Smooth muscle cell of the coronary artery (primary cell): Measurements from ENCODE around the gene SLC7A6. TPM values are rescaled to one million over a fixed set of nuclear protein-coding genes. Genes with fewer than 3 reads are reported as not detected.

Experiments
- total RNA-seq: library from RNA; depleted of rRNA; stranded (reverse); fragments of >200 nt; gene quantifications from 2 replicates; pipeline ENCODE4 v1.2.3, GENCODE V29; 2014; ENCODE audit warnings: low replicate concordance

The SLC7A6 gene
- total RNA-seq, result 12.1 and 12.9 TPM in 2 replicates

DNA sequence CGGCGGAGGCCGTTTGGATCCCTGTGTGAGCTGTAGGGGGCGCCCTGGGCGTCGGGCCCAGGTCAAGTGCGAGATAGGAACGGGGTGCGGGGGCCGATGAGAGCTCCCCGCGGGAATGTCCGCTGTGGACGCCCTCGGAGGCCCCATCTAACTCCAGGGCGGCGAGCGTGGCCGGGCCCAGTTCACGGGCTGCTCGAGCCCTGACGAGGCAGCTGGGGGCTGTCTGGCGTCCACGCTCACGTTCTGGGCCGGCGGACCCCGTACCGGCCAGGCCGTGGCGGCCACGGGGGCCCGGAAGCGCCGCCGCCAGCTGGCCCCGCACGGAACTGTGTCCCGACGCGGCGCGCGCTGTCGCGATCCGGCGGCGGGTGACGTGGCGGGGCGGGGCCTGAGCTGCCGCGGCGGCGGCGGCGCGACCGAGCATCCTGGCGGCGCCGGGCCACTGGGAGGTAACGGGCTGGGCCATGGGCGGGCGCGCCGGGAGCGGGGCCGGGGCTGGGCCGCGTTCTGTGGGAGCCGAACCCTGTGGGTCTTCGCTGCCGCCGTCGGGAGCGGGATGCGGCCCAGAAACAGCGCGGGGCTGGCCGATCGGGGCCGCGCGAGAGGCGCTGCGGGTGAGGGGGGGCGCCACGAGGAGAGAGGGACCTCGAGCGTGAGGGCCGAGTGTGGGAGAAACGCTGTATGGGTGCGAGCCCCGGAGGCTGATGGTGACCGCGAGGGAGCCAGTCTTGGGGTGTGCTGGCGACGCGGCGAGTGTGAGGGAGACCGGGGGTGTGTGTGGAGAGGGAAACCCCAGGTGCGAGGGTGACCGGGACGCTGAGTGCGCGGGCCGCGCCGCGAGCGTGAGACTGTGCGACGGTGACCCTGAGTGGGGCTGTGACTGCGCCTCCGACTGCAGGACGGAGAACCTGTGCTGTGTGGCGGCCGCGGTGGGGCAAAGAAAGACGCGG is at the start of gene SLC7A6:
SLC7A6 (plus strand) TSS at position 399 of the 950 bp plus-strand sequence. CDS start 10,201 bp downstream, outside the sequence.

DNA sequence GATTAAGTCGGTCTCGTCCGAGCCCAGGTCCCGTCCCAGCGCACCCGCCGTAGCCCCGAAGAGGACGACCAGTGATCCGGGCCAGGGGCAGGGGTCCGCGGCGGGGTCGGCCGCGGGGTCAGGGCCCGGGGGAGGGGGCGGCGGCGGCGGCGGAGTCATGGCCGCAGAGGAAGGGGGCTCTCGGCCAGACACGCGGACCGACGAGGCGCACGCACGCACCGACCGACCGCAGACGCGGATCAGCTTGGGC is 28.5 kb upstream of the SLC7A6 start, which contains the start of gene ESRP2:
ESRP2 (minus strand) TSS at position 241 of the 250 bp plus-strand sequence; CDS start at position 159, 82 bp downstream.

DNA sequence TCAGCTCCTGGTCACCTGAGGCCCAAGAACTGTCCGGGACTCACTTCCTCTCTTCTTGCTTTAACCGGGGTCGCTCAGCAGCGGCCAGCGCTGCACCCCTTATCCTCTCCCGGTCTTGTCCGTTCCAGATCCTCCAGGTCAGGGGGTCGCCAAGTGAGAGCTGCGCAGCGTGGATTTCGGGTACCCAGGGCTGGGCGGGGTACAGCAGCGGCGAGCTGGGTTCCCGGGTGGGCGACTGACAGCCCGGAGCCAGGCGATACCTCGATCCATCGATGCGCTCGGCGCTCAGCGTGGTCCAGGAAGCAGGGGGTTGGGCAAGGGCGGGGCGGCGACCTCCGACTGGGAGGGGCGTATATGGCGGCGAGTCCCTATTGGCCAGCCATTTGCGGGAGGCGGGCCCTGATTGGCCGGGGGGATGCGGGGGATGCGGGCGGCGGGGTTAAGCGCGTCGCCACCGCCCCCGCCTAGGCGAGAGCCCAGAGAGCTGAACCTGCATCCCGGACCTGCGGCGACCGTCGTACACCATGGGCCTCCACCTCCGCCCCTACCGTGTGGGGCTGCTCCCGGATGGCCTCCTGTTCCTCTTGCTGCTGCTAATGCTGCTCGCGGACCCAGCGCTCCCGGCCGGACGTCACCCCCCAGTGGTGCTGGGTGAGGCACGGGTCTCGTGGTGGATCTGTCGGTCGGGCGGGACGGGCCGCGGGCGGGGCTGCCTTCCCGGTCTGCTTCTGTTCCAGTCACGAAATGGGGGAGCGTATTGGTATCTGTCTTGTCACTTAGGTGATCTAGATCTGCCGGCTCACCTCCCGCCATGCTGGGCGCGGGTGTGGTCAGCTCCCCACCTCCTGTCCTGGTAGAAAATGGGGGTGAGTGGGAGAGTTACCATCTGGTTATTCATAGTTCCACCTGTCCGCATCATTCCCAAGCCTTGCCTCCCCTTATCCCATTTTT is 19.1 kb upstream of the SLC7A6 start, which contains the start of gene PLA2G15:
PLA2G15 (plus strand) TSS at position 471 of the 951 bp plus-strand sequence; CDS start at position 525, 54 bp downstream.

DNA sequence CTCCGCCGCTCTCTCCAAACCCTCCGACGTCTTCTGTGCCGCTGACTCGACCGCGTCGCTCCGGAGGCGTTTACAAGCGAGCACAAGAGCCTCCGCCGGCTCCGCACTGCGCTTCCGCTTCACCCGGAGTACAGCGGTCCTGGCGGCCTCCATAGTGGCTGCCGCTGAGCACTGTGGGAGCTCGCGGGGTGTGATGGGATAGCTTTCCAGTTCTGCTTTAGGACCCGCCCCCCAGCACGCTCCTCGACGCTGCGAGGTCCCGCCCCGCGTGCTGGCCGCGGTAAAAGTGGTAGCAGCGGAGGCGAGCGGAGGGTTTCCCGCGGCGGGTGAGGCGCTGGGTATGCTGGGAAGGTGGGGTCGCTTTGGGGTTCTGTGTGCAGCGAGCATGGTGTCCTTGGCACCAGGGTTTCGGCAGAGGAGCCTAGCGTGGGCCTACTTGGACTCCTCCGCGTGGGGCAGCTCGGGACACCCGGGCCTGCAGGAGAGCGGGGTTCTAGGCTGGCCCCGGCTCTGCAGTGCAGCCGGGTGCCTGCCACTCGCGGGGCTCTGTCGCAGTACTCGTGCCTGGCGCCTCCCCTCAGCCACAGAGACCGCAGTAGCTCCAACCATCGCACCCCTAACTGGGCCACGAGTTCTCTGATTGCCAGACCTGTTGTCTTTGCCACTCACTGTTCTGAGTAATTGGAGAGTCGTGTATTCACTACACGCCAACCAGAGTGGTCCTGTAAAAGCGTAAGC is 46.6 kb downstream of the SLC7A6 start, which contains the start of the genes PRMT7 and SLC7A6OS:
PRMT7 (plus strand) TSS at position 246 of the 738 bp plus-strand sequence. CDS start 4,961 bp downstream, outside the sequence.
SLC7A6OS (minus strand) TSS at position 173 of the 738 bp plus-strand sequence; CDS start at position 153, 20 bp downstream.

Other genes with a start within 250 kb of the SLC7A6 start
- not detected in 2 replicates for gene DPEP2NB, start 248.6 kb upstream of the SLC7A6 start, total RNA-seq
- 4.9 and 8.7 TPM in 2 replicates for gene DDX28, start 241.3 kb upstream of the SLC7A6 start, total RNA-seq
- gene DUS2, start 241.2 kb upstream of the SLC7A6 start, total RNA-seq, result 11.7 and 14.4 TPM in 2 replicates
- gene NFATC3, start 179.2 kb upstream of the SLC7A6 start, total RNA-seq, result 5.9 and 8.2 TPM in 2 replicates
- gene ESRP2, start 28.4 kb upstream of the SLC7A6 start, total RNA-seq, result under 0.01 TPM in 1 of 2 replicates, not detected in the other
- gene PLA2G15, start 19.2 kb upstream of the SLC7A6 start, total RNA-seq, result 18.6 and 23.8 TPM in 2 replicates
- gene SLC7A6OS, start 46.4 kb downstream of the SLC7A6 start, total RNA-seq, result 12.4 and 20.4 TPM in 2 replicates
- gene PRMT7, start 46.5 kb downstream of the SLC7A6 start, total RNA-seq, result 32.9 and 84.5 TPM in 2 replicates
- gene SMPD3, start 184.0 kb downstream of the SLC7A6 start, total RNA-seq, result not detected in 2 replicates